HL-60 (cell line): Measurements from ENCODE around the gene GSDMA.

Experiments
- DNase-seq, 2 experiments: peaks; one replicate each; pipeline ENCODE4 v3.0.0-alpha.2; 2010 to 2020; ENCODE audit warnings: low read depth in 1 of 2, low spot score in 1 of 2
- H3K27ac ChIP-seq: fragments of 250-450 bp; sonication (Bioruptor Pico); replicated peaks from 2 replicates; pipeline ENCODE4 v1.5.1; 2020; ENCODE audit warnings: mild to moderate bottlenecking, moderate library complexity
- H3K27me3 ChIP-seq: fragments of 250-450 bp; sonication (Bioruptor Pico); 2 replicates; pipeline ENCODE4 v1.5.1; 2021; ENCODE audit warnings: mild to moderate bottlenecking, moderate library complexity; ENCODE audit not compliant: insufficient read depth, poor library complexity, severe bottlenecking
- H3K4me3 ChIP-seq: replicated peaks from 2 replicates; pipeline ENCODE4 v1.5.1; 2011; ENCODE audit warnings: mild to moderate bottlenecking, control low read depth, low read length; ENCODE audit not compliant: insufficient read depth
- CTCF ChIP-seq: IDR thresholded peaks from one replicate; pipeline ENCODE4 v1.5.1; 2011; ENCODE audit warnings: low read length, control low read depth, inconsistent platforms; ENCODE audit not compliant: insufficient read depth
- GABPA ChIP-seq: IDR thresholded peaks from 2 replicates; pipeline ENCODE4 v1.6.1; 2012; ENCODE audit warnings: low read depth
- POLR2AphosphoS5 ChIP-seq: IDR thresholded peaks from 2 replicates; pipeline ENCODE4 v1.6.1; 2012; ENCODE audit warnings: low read depth
- SPI1 ChIP-seq: IDR thresholded peaks from 2 replicates; pipeline ENCODE4 v1.6.1; 2012; ENCODE audit warnings: low read depth, mild to moderate bottlenecking, borderline replicate concordance
- TF ChIP-seq, protein P1 (sequence below): IDR thresholded peaks from 2 replicates; pipeline ENCODE4 v1.6.1; 2012; ENCODE audit warnings: low read depth; ENCODE audit not compliant: insufficient replicate concordance

GSDMA gene

GRCh38 chr17:39995438-39995837 lies 32.6 kb downstream of the GSDMA start:
- DNase-seq: no peak

GRCh38 chr17:39996162-39996561 lies 33.4 kb downstream of the GSDMA start:
- Histone ChIP-seq H3K27ac (no peak overlapping the region), H3K27me3 (no peaks in the 10 kb centered on the region), H3K4me3 (no peak overlapping the region)
- no peak for TF ChIP-seq POLR2AphosphoS5
- no peak for TF ChIP-seq SPI1
- TF ChIP-seq, protein P1, sequence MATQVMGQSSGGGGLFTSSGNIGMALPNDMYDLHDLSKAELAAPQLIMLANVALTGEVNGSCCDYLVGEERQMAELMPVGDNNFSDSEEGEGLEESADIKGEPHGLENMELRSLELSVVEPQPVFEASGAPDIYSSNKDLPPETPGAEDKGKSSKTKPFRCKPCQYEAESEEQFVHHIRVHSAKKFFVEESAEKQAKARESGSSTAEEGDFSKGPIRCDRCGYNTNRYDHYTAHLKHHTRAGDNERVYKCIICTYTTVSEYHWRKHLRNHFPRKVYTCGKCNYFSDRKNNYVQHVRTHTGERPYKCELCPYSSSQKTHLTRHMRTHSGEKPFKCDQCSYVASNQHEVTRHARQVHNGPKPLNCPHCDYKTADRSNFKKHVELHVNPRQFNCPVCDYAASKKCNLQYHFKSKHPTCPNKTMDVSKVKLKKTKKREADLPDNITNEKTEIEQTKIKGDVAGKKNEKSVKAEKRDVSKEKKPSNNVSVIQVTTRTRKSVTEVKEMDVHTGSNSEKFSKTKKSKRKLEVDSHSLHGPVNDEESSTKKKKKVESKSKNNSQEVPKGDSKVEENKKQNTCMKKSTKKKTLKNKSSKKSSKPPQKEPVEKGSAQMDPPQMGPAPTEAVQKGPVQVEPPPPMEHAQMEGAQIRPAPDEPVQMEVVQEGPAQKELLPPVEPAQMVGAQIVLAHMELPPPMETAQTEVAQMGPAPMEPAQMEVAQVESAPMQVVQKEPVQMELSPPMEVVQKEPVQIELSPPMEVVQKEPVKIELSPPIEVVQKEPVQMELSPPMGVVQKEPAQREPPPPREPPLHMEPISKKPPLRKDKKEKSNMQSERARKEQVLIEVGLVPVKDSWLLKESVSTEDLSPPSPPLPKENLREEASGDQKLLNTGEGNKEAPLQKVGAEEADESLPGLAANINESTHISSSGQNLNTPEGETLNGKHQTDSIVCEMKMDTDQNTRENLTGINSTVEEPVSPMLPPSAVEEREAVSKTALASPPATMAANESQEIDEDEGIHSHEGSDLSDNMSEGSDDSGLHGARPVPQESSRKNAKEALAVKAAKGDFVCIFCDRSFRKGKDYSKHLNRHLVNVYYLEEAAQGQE: no peak
- no peak for TF ChIP-seq CTCF
- no peak for TF ChIP-seq GABPA
- no peak for DNase-seq

More at GRCh38 chr17:39995438-39995837, 32.6 kb downstream of the GSDMA start:
- Histone ChIP-seq H3K27me3 (no peaks in the 10 kb centered on the region), H3K4me3 (no peak overlapping the region), H3K27ac (no peak overlapping the region)
- TF ChIP-seq POLR2AphosphoS5 (no peak), CTCF (no peak), GABPA (no peak), SPI1 (no peak)
- TF ChIP-seq, protein P1: no peak

DNA sequence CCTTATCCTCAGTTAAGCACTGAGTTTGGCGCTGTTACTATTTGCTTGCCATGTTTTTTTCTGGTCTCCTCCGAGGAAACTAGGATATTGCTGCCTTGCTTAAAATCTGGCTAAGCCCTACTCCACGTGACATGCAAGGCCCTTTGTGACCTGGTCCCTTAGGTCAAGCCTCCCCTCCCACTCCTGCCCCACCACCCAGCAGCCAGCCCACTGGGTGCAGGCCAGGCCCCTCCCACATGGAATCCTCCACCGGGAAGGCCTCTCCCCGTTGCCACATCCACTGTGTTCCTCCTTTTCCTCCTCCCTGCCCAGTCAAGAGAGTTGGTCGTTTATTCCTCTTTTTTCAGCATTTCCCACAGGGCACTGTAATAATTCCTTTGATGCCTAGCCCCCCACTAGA lies 34.0 kb downstream of the GSDMA start:
- TF ChIP-seq SPI1 (no peak), GABPA (no peak), POLR2AphosphoS5 (no peak), CTCF (no peak)
- TF ChIP-seq, protein P1: no peak
- H3K4me3 ChIP-seq: no peak overlapping the region
- no peaks in the 10 kb centered on the region for H3K27me3 ChIP-seq
- H3K27ac ChIP-seq: no peak overlapping the region
- no peak for DNase-seq
